GM21360 (cell line): ENCODE results near the gene PRELID2.
"Not testable (repeated sequence)": the region's sequence is repeated elsewhere in the genome, so short reads cannot be mapped to it uniquely, and the experiment has no call there.

Experiments used
- ATAC-seq: cut with Tn5 transposase; IDR thresholded peaks from one replicate; pipeline ENCODE4 v1.9.1; 2021; ENCODE audit warnings: mild to moderate bottlenecking, moderate library complexity; ENCODE audit not compliant: unreplicated experiment

PRELID2 gene

GRCh38 chr5:145798503-145798902 is 36.6 kb downstream of the PRELID2 start:
- not testable (repeated sequence) for ATAC-seq

GRCh38 chr5:145797336-145797735 is 37.8 kb downstream of the PRELID2 start:
- ATAC-seq, result no peak

GRCh38 chr5:145796318-145796717 is 38.8 kb downstream of the PRELID2 start:
- no peak for ATAC-seq

- ATAC-seq, result no peak
Observed at GRCh38 chr5:145793574-145793973, 41.6 kb downstream of the PRELID2 start.

GRCh38 chr5:145792840-145793239 is 42.3 kb downstream of the PRELID2 start:
- ATAC-seq, result no peak

- no peak for ATAC-seq
Observed at GRCh38 chr5:145791866-145792265, 43.3 kb downstream of the PRELID2 start.

GRCh38 chr5:145787996-145788395 is 47.1 kb downstream of the PRELID2 start:
- ATAC-seq, result no peak

GRCh38 chr5:145787507-145787906 is 47.6 kb downstream of the PRELID2 start:
- no peak for ATAC-seq

GRCh38 chr5:145787001-145787400 is 48.1 kb downstream of the PRELID2 start:
- no peak for ATAC-seq

GRCh38 chr5:145780982-145781381 is 54.2 kb downstream of the PRELID2 start:
- ATAC-seq, result no peak

GRCh38 chr5:145778144-145778900 is 56.8 kb downstream of the PRELID2 start:
- ATAC-seq, result no peak

GRCh38 chr5:145777445-145778063 is 57.6 kb downstream of the PRELID2 start:
- ATAC-seq, result no peak

- ATAC-seq, result no peak
Observed at GRCh38 chr5:145776886-145777285, 58.3 kb downstream of the PRELID2 start.

- no peak for ATAC-seq
Observed at GRCh38 chr5:145775893-145776444, 59.2 kb downstream of the PRELID2 start.

- ATAC-seq, result no peak
Observed at GRCh38 chr5:145775411-145775810, 59.7 kb downstream of the PRELID2 start.

- ATAC-seq, result no peak
Observed at GRCh38 chr5:145774442-145774841, 60.7 kb downstream of the PRELID2 start.

GRCh38 chr5:145772466-145772865 is 62.7 kb downstream of the PRELID2 start:
- no peak for ATAC-seq

- ATAC-seq, result no peak
Observed at GRCh38 chr5:145768863-145769262, 66.3 kb downstream of the PRELID2 start.

GRCh38 chr5:145764325-145764724 is 70.8 kb downstream of the PRELID2 start:
- no peak for ATAC-seq

GRCh38 chr5:145762833-145763232 is 72.3 kb downstream of the PRELID2 start:
- no peak for ATAC-seq

- ATAC-seq, result no peak
Observed at GRCh38 chr5:145761254-145761653, 73.9 kb downstream of the PRELID2 start.

GRCh38 chr5:145760660-145761059 is 74.5 kb downstream of the PRELID2 start:
- no peak for ATAC-seq
